ENCODE measurements around the gene KCNMA1.

Gene KCNMA1

GRCh38 chr10:77474939-77475338 lies 162.7 kb downstream of the KCNMA1 start:
- DNase-seq, result no peak

- DNase-seq, result no peak
Observed at GRCh38 chr10:77474386-77474785, 163.2 kb downstream of the KCNMA1 start.

DNA sequence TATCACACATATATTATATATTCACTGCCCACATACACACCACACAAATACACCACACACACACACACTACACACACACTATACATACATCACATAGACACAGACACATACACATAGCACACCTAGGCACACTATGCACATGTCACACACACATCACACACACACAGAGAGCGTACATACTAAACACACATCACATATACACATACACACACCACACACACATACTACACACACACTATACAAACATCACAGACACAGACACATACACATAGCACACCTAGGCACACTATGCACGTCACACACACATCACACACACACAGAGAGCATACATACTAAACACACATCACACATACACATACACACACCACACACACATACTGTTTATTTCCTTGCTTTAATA lies 165.5 kb downstream of the KCNMA1 start:
- DNase-seq, result no peak

DNA sequence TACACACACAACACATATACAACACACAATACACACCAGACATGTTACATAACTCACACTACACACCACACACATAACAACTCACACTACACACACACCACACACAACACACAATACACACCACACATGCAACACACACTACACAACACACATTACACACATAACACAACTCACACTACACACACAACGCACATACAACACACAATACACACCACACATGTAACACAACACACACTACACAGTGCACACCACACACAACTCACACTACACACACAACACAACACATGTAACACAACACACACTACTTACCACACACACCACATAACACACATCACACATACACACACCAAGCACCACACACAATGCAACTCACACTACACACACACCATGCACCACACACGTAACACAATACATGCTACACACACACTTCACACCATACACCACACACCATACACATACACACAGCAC lies 166.5 kb downstream of the KCNMA1 start:
- DNase-seq, result no peak

- no peak for DNase-seq
Observed at GRCh38 chr10:77467422-77467963, 170.1 kb downstream of the KCNMA1 start.

DNA sequence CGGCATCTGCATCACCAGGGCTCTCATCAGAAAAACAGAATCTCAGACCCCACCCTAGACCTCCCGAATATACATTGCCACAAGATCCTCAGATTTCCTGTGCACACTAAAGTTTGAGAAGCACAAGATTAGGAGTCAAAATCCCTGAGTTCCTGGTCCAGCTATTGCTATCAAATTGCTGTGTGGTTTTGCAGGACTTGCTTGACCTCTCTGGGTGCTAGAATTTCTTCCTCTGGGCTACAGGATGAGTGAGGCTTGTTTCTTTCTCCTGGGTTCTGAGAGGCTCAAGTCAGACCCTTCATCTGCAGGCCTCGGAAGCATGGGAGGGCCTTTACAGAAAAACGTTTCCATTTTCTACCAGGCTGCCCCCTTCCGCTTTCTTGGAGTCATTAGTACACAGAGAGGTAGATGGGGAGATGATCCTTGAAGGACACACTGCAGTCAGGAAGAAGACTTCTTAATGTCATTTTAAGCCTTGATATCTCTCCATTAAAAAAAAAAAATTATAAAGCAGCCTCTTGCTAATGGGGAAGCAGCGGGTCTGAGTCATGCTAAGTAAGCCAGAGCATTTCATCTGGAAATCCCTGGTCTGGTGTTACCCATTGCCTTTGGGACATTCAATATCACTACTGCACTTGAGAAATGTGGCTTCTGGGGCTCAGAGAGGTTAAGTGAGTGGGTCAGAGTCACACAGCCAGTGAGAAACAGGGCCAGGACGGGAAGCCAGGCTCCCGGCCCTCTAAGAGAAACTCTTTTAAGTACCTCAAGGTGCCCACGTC lies 173.5 kb downstream of the KCNMA1 start:
- no peak for DNase-seq

GRCh38 chr10:77463499-77463898 lies 174.1 kb downstream of the KCNMA1 start:
- no peak for DNase-seq

DNA sequence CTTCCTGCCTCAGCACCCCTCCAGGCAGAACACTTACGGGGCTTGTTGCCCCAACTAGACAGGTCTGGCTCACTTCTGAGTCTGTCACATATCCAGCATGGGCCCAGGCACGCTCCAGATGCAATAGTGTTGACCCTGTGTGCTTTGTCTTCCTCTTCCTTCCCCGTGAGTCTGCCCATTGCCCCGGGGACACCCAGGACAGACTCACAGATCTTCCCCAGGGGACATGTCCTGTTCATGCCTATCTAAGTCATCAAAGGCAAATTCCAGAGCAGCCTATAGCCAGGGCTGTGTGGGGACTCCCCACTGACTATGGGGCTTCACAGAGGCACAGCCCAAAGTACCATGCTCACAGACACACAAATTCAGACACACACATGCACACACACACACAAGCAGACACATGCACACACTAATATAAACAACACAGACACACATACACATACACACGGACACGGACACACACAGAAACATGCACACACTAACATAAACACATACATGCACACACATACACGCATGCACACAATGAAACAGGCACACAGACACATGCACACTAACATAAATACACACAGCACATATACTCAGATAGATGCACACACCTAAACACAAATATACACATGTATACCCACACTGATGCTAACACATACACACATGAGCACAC lies 175.8 kb downstream of the KCNMA1 start:
- no peak for DNase-seq

- DNase-seq, result no peak
Observed at GRCh38 chr10:77459905-77460304, 177.7 kb downstream of the KCNMA1 start.

DNA sequence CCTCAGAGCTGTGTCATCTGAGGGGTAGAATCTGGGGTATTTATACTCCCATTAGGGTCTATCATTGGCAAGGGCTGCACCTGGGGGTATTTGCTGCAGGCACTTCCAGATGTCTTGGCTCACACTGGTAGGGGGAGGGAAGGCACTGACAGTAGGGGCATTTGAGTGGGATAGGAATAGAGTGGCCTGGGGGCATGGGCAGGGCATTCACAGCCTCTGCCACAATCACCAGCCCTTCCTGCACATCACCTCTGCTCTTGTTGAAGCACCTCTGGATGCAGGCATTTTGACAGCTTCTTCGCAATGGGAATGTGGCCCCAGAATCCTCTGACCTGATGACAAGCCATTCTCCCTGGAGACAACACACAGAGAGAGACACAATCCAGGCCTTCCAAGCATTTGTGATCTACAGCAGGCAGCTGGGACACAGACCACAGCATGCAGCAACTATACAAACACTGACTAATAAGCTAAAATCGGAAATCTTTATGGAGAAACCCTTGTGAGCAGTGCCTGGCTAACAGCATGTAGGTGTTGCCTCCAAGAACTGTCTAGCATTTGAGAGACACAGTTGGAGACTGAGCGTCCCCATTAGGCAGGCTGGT lies 178.5 kb downstream of the KCNMA1 start:
- no peak for DNase-seq

DNA sequence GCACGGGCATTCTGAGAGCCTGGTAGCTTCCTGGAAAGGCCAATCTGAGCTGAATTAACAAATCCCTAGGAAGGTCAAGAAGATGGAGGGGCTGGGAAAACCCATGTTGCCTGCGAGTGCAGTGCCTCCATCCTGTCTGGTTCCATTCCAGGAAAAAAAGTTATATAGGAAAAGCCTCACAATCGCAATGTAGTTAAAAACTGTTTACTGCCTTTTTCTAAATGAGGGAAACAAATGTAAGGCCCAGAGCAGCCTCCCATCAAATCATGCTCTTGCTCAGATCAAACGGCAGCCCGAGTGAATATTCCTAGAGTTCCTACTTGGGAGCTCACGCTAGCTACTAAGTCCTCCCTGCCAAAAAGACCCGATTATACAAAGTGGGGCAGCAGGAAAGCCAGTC lies 179.9 kb downstream of the KCNMA1 start:
- no peak for DNase-seq

GRCh38 chr10:77457266-77457665 lies 180.3 kb downstream of the KCNMA1 start:
- DNase-seq, result no peak

- no peak for DNase-seq
Observed at GRCh38 chr10:77456414-77456813, 181.2 kb downstream of the KCNMA1 start.

- no peak for DNase-seq
Observed at GRCh38 chr10:77455561-77455960, 182.0 kb downstream of the KCNMA1 start.

DNA sequence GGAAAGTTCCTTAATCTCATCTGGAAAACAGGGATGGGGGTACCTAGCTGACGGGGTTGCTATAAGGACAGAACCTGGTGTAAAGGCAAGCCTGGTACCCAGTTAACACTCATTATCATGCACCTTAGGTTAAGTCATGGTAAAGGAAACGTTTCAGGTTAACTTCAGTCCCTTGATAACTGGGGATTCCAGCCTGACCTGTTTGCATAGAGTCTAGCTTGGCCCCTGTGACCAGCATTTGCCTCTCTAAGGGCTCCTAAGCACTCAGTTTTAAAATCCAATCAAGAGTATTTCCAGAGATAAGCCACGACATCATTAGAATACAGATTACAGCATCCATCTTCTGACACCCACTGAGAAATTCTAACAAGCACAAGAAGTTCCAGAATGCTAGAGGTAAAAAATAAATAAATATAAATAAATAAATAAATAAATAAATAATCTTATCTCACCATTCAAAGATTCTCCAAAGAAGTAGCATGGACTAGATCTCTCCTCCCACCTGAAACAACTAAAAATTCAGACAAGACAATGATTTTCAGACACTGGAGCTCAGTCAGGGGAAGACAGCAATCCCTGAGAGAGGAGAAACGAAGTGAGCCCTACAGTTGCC lies 184.6 kb downstream of the KCNMA1 start:
- DNase-seq, result no peak

- no peak for DNase-seq
Observed at GRCh38 chr10:77451886-77452285, 185.7 kb downstream of the KCNMA1 start.

GRCh38 chr10:77448226-77448625 lies 189.4 kb downstream of the KCNMA1 start:
- DNase-seq, result no peak

- no peak for DNase-seq
Observed at GRCh38 chr10:77446700-77447099, 190.9 kb downstream of the KCNMA1 start.

- DNase-seq, result no peak
Observed at GRCh38 chr10:77445547-77445946, 192.1 kb downstream of the KCNMA1 start.

DNA sequence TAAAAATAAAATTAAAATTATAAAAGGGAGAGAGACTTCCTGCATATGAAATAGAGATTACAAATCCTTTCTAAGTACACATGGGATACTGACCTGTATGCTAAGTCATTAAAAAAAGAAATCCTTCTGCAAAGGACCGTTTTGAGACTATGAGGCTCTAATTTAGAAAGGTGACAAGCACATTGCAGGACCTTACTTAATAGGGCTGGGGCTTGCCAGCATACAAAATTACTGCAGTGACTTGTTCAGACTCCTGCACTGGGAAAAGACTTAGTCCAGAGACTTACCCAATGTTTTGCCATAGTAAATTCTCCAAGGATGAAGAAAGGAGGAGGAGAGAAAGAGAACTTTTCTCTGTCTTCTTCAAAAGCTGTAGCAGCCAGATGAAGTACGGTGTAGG lies 193.6 kb downstream of the KCNMA1 start:
- no peak for DNase-seq

DNA sequence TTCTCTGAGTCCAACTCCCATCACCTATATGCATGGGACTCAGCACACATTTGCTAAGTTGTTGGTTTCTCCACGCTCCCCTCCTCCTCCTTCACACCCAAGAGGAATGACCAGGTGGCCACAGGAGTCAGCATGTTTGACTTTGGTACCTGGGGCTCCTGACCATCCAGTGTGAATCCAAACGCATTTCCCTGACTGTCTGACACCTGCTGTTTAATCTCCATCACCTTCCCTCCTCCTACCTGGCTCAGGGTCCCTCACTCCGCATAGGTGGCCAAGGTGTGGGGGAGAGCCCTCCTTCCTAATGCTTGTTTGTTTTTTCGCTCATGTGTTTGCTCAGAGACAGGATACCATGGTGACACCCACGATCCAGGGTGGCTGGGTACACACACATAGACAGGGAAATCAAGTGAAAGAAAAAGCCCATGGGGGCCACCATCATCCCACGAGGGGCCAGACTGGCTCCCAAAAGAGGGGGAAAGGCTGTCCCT lies 194.9 kb downstream of the KCNMA1 start:
- DNase-seq, result no peak

DNA sequence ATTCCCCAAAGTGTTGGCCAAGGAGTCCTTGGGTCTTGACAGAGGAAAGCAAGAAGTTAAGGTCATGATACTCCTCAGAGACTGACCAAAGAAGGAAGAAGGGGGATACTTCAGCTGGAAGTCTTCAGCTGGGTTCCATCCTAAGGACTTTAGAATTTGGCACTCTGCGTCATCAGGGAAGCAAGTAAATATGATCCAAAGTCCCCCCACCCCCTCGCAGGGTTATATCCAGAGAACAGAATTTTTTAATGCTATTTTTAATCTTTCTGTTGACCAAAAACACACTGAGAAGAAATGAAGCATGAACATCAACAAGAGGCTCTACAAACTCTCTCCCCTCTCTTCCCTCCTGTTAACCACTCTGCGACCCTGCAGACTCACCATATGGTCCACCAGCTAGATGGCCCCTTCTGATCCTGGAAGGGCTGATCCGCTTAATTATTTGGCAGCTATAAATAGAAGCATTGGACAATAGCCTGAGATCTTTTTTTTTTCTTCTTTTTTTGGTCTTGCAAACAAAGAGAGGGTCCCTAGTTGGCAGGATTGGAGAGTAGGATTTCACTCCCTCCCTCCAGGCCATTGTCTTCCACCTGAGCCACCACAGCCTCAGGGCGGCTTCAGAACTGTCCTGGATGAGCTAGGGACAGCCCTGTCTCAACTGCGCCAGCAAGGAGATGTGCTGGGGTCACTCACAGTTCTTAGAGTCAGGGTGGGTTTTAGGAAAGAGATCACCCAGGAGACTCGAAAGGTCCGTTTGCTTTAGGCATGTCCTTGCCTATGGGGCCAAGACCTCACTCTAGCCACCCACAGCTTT lies 196.0 kb downstream of the KCNMA1 start:
- peak; percentile 42 for DNase-seq
